Measurements from ENCODE around the gene NXPE3. TPM values are rescaled to one million over a fixed set of nuclear protein-coding genes. Genes with fewer than 3 reads are reported as not detected.
"Not testable (repeated sequence)": the region's sequence is repeated elsewhere in the genome, so short reads cannot be mapped to it uniquely, and the experiment has no call there.

The NXPE3 gene
- 15.9 TPM for total RNA-seq
- long read RNA-seq, full-length matches to known transcripts, result 27 of 39 reads
- long read RNA-seq, partial matches to known transcripts, result 2 of 39 reads
- long read RNA-seq, other reads (novel, unspliced or antisense), result 10 of 39 reads

GRCh38 chr3:101779047-101779821 is at the start of gene NXPE3:
TSS of gene NXPE3 (plus strand) at chr3:101779211. CDS start at chr3:101785597, 6,386 bp downstream.
- Histone ChIP-seq H3K27me3 (no peaks in the 10 kb centered on the region), H3K36me3 (peaks cover 19% of the 10 kb centered on the region), H3K27ac (peak within 1 kb of the TSS; percentile 87), H3K4me3 (peak within 1 kb of the TSS; percentile 94), H3K4me1 (peaks cover 8% of the 10 kb centered on the region), H3K9me3 (no peaks in the 10 kb centered on the region)
- intact Hi-C loops (cut with DNase I), result no loop called here
- DNase-seq, result peak; percentile 96
- no peak for TF ChIP-seq CTCF (IDR thresholded peaks at IDR 0.05)
- ATAC-seq, result peak; percentile 99

DNA sequence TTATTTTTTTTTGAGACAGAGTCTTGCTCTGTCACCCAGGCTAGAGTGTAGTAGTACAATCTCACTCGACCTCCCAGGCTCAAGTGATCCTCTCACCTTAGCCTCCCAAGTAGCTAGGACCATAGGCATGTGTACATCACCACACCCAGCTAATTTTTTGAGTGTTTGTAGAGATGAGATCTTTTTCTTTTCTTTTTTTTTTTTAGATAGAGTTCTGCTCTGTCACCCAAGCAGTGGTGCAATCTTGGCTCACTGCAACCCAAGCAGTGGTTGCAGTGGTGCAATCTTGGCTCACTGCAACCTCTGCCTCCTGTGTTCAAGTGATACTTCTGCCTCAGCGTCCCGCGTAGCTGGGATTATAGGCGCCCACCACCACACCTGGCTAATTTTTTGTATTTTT is 49.4 kb upstream of the NXPE3 start:
- no peak for TF ChIP-seq CTCF (IDR thresholded peaks at IDR 0.05)
- H3K36me3 ChIP-seq, result peaks cover 40% of the 10 kb centered on the region

GRCh38 chr3:101730839-101731238 is 48.2 kb upstream of the NXPE3 start:
- DNase-seq (no peak), ATAC-seq (no peak)
- peaks cover 52% of the 10 kb centered on the region for H3K36me3 ChIP-seq
- H3K27ac ChIP-seq, result no peak overlapping the region
- intact Hi-C loops (cut with DNase I), result no loop called here
- H3K4me3 ChIP-seq, result no peak overlapping the region
- H3K27me3 ChIP-seq, result no peaks in the 10 kb centered on the region
- H3K9me3 ChIP-seq, result no peaks in the 10 kb centered on the region
- no peak for TF ChIP-seq CTCF (IDR thresholded peaks at IDR 0.05)
- peaks cover 1% of the 10 kb centered on the region for H3K4me1 ChIP-seq

More for the DNA sequence above, 49.4 kb upstream of the NXPE3 start:
- Histone ChIP-seq H3K9me3 (no peaks in the 10 kb centered on the region), H3K27me3 (no peaks in the 10 kb centered on the region), H3K27ac (no peak overlapping the region), H3K4me3 (no peak overlapping the region), H3K4me1 (peaks cover 6% of the 10 kb centered on the region)
- intact Hi-C loops (cut with DNase I), result no loop called here
- ATAC-seq (no peak), DNase-seq (no peak)

GRCh38 chr3:101732240-101732641 is 46.8 kb upstream of the NXPE3 start:
- ATAC-seq, result no peak
- no peak for DNase-seq
- intact Hi-C loops (cut with DNase I), result no loop called here
- Histone ChIP-seq H3K4me1 (no peaks in the 10 kb centered on the region), H3K36me3 (peaks cover 63% of the 10 kb centered on the region), H3K9me3 (no peaks in the 10 kb centered on the region), H3K4me3 (no peak overlapping the region), H3K27ac (no peak overlapping the region), H3K27me3 (no peaks in the 10 kb centered on the region)
- TF ChIP-seq CTCF (IDR thresholded peaks at IDR 0.05), result no peak

GRCh38 chr3:101735833-101736232 is 43.2 kb upstream of the NXPE3 start:
- intact Hi-C loops (cut with DNase I), result no loop called here
- H3K9me3 ChIP-seq, result no peaks in the 10 kb centered on the region
- no peak for DNase-seq
- no peak overlapping the region for H3K27ac ChIP-seq
- no peak for ATAC-seq
- H3K4me1 ChIP-seq, result no peaks in the 10 kb centered on the region
- H3K27me3 ChIP-seq, result no peaks in the 10 kb centered on the region
- peaks cover 55% of the 10 kb centered on the region for H3K36me3 ChIP-seq
- H3K4me3 ChIP-seq, result no peak overlapping the region
- TF ChIP-seq CTCF (IDR thresholded peaks at IDR 0.05), result no peak

- intact Hi-C loops (cut with DNase I); H3K4me3 ChIP-seq; DNase-seq; H3K27me3 ChIP-seq; H3K36me3 ChIP-seq; H3K4me1 ChIP-seq; ATAC-seq; H3K27ac ChIP-seq; H3K9me3 ChIP-seq: not testable (repeated sequence)
Measured at GRCh38 chr3:101741914-101742313, 37.1 kb upstream of the NXPE3 start.

Measured in upper lobe of right lung (tissue), 1 donor.